ENCODE results near the gene MBNL2. TPM values are rescaled to one million over a fixed set of nuclear protein-coding genes. Genes with fewer than 3 reads are reported as not detected.

Gene MBNL2
- total and polyA plus RNA-seq, 8 donors, result 75.9 to 105 (median 90.5) TPM

DNA sequence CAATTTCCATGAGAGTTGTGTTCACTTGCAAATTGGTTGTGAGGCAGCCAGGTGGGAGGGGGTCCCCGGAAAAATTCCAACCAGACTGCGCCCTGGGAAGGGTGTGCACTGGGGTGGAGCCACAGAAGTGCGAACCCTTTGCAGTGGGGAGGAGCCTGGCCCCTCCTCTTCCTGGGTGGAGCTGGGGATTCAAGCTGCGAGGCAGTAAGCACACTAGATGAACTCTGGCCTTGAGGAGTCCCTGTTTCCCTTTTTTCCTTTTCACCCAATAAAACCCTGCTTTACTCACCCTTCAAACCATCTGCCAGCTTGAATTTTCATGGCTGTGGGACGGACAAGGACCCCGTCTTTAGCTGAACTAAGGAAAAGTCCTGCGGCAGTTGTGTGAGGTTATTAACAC lies 31.0 kb upstream of the MBNL2 start:
- H3K27ac ChIP-seq, result no peak overlapping the region
- H3K4me1 ChIP-seq, result peaks cover 0 to 4% of the 10 kb centered on the region in 2 donors
- no peak for DNase-seq
- H3K4me3 ChIP-seq, result no peak overlapping the region
- no peaks in the 10 kb centered on the region for H3K36me3 ChIP-seq
- no peak for TF ChIP-seq CTCF (IDR thresholded peaks at IDR 0.05)
- no peaks in the 10 kb centered on the region for H3K9me3 ChIP-seq
- H3K27me3 ChIP-seq, result no peaks in the 10 kb centered on the region
- ATAC-seq, result no peak
- intact Hi-C loops (cut with DNase I), result no loop called here

- H3K9me3 ChIP-seq, result no peaks in the 10 kb centered on the region
- no peak for DNase-seq
- ATAC-seq, result no peak
- no peaks in the 10 kb centered on the region for H3K36me3 ChIP-seq
- intact Hi-C loops (cut with DNase I), result no loop called here
- H3K27ac ChIP-seq, result no peak overlapping the region
- no peak overlapping the region for H3K4me3 ChIP-seq
- peaks cover 0 to 4% of the 10 kb centered on the region in 2 donors for H3K4me1 ChIP-seq
- TF ChIP-seq CTCF (IDR thresholded peaks at IDR 0.05), result no peak
- no peaks in the 10 kb centered on the region for H3K27me3 ChIP-seq
Measured at GRCh38 chr13:97191615-97192014, 30.5 kb upstream of the MBNL2 start.

- Histone ChIP-seq H3K27me3 (no peaks in the 10 kb centered on the region), H3K4me3 (no peak overlapping the region), H3K9me3 (no peaks in the 10 kb centered on the region), H3K27ac (no peak overlapping the region), H3K36me3 (no peaks in the 10 kb centered on the region), H3K4me1 (peaks cover 0 to 4% of the 10 kb centered on the region in 2 donors)
- no peak for DNase-seq
- TF ChIP-seq CTCF (IDR thresholded peaks at IDR 0.05), result no peak
- intact Hi-C loops (cut with DNase I), result no loop called here
- ATAC-seq, result no peak
Measured at GRCh38 chr13:97192166-97192565, 30.0 kb upstream of the MBNL2 start.

DNA sequence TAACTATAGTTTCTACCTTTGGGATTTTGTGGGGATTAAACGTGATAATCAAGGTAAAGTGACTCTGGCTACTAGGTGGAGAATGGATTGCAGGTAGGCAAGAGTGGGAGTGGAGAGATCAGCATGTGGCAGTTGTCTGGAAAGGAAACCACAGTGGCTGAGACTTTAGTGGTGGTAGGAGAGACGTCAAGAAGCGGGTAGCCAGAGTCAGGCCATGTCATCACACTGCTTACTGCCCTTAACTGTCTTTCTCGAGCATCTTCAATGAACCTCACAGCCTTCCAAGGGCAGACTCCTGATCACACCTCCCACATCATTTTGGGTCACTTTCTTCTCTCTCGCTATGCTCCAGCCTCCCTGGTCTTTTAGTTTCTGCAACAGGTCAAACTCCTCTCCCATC lies 28.6 kb upstream of the MBNL2 start:
- intact Hi-C loops (cut with DNase I), result no loop called here
- Histone ChIP-seq H3K27ac (no peak overlapping the region), H3K4me1 (peaks cover 0 to 4% of the 10 kb centered on the region in 2 donors), H3K36me3 (no peaks in the 10 kb centered on the region), H3K27me3 (no peaks in the 10 kb centered on the region), H3K9me3 (no peaks in the 10 kb centered on the region), H3K4me3 (no peak overlapping the region)
- DNase-seq (no peak), ATAC-seq (no peak)
- no peak for TF ChIP-seq CTCF (IDR thresholded peaks at IDR 0.05)

GRCh38 chr13:97194479-97194878 lies 27.7 kb upstream of the MBNL2 start:
- Histone ChIP-seq H3K27me3 (no peaks in the 10 kb centered on the region), H3K27ac (no peak overlapping the region), H3K9me3 (no peaks in the 10 kb centered on the region), H3K4me1 (peaks cover 0 to 4% of the 10 kb centered on the region in 2 donors), H3K4me3 (no peak overlapping the region), H3K36me3 (no peaks in the 10 kb centered on the region)
- no peak for ATAC-seq
- DNase-seq, result no peak
- intact Hi-C loops (cut with DNase I), result no loop called here
- no peak for TF ChIP-seq CTCF (IDR thresholded peaks at IDR 0.05)
